ENCODE measurements around the gene IST1.

Gene IST1

DNA sequence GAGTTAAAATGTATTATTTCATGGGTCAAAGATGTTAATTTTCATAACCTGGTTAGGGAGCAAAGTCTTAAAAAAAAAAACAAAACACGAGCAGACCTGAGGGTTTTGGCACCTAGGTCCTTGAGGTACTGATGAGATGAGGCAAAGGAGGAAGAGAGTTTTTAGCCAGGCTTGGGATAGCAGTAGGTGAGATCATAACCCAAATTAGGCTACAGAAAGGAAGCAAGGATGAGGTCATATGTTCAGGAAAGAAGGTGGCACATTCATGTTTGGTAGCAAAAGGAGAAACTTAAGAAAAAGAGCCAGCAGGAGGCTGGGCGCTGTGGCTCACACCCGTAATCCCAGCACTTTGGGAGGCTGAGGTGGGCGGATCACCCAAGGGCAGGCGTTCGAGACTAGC lies 46.7 kb upstream of the IST1 start:
- TF ChIP-seq FOXM1 (IDR thresholded peaks at IDR 0.05; ENCODE audit: borderline replicate concordance, low read depth): no peak
- no peak for TF ChIP-seq CEBPB (IDR thresholded peaks at IDR 0.05)
- TF ChIP-seq CREB1 (IDR thresholded peaks at IDR 0.05; ENCODE audit: low read depth): no peak
- TF ChIP-seq YY1 (IDR thresholded peaks at IDR 0.05; ENCODE audit: low read depth): no peak
- TF ChIP-seq NFIC (IDR thresholded peaks at IDR 0.05): no peak
- TF ChIP-seq, protein P1, sequence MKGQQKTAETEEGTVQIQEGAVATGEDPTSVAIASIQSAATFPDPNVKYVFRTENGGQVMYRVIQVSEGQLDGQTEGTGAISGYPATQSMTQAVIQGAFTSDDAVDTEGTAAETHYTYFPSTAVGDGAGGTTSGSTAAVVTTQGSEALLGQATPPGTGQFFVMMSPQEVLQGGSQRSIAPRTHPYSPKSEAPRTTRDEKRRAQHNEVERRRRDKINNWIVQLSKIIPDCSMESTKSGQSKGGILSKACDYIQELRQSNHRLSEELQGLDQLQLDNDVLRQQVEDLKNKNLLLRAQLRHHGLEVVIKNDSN (IDR thresholded peaks at IDR 0.05): no peak
- TF ChIP-seq, protein P2, sequence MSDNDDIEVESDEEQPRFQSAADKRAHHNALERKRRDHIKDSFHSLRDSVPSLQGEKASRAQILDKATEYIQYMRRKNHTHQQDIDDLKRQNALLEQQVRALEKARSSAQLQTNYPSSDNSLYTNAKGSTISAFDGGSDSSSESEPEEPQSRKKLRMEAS (IDR thresholded peaks at IDR 0.05): no peak
- no peak for TF ChIP-seq ZBTB7A (IDR thresholded peaks at IDR 0.05; ENCODE audit: low read depth)
- no peak for TF ChIP-seq EP300 (IDR thresholded peaks at IDR 0.05; ENCODE audit: borderline replicate concordance)
- TF ChIP-seq TEAD4 (IDR thresholded peaks at IDR 0.05): no peak
- TF ChIP-seq EGR1 (IDR thresholded peaks at IDR 0.05): no peak
- TF ChIP-seq, protein P3, sequence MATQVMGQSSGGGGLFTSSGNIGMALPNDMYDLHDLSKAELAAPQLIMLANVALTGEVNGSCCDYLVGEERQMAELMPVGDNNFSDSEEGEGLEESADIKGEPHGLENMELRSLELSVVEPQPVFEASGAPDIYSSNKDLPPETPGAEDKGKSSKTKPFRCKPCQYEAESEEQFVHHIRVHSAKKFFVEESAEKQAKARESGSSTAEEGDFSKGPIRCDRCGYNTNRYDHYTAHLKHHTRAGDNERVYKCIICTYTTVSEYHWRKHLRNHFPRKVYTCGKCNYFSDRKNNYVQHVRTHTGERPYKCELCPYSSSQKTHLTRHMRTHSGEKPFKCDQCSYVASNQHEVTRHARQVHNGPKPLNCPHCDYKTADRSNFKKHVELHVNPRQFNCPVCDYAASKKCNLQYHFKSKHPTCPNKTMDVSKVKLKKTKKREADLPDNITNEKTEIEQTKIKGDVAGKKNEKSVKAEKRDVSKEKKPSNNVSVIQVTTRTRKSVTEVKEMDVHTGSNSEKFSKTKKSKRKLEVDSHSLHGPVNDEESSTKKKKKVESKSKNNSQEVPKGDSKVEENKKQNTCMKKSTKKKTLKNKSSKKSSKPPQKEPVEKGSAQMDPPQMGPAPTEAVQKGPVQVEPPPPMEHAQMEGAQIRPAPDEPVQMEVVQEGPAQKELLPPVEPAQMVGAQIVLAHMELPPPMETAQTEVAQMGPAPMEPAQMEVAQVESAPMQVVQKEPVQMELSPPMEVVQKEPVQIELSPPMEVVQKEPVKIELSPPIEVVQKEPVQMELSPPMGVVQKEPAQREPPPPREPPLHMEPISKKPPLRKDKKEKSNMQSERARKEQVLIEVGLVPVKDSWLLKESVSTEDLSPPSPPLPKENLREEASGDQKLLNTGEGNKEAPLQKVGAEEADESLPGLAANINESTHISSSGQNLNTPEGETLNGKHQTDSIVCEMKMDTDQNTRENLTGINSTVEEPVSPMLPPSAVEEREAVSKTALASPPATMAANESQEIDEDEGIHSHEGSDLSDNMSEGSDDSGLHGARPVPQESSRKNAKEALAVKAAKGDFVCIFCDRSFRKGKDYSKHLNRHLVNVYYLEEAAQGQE (IDR thresholded peaks at IDR 0.05; ENCODE audit: low read depth): no peak

DNA sequence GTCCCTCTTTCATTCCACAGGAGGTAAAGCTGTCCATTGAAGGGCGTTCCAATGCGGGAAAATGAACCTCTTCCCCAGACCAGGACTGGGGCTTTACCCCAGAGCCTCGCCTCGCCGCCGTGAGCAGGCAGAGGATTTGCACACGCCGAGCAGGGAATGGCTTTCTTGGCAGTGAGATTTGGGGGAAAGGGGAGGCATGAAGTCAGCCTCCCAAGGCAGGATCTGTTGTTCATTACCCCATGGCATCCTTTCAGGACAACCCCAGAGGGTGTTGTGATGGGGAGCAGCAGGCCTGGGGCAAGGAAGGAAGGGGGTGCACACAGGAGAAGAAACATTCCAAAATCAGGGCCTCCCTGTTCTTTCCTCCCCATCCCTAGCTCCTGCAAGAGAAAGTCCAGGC lies 43.6 kb upstream of the IST1 start:
- TF ChIP-seq TEAD4 (IDR thresholded peaks at IDR 0.05) (no peak), CEBPB (IDR thresholded peaks at IDR 0.05) (no peak)
- TF ChIP-seq, protein P2 (IDR thresholded peaks at IDR 0.05): no peak

DNA sequence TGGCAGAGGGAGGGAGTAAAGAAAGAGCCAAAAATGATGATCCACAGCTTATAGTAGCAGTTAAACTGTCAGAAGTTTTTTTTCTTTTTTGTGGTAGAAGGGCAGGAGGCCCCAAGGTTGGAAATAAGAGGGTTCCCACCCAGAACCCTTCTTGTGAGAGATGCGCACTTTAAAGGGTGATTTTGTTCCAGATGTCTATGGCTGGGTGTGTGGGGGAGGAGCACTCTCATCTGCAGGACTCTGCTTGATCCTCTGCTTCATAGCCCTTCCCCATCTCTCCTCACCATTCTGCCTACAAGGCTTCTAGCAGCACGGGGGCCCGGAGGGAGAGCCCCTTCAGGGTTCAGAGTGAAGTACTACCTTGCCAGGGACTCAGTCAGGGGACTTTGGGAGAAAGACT lies 43.2 kb upstream of the IST1 start:
- TF ChIP-seq NFIC (IDR thresholded peaks at IDR 0.05) (no peak), RAD21 (IDR thresholded peaks at IDR 0.05; ENCODE audit: low read depth) (no peak), TCF12 (IDR thresholded peaks at IDR 0.05; ENCODE audit: low read depth) (no peak), EP300 (IDR thresholded peaks at IDR 0.05; ENCODE audit: borderline replicate concordance) (no peak), TEAD4 (IDR thresholded peaks at IDR 0.05) (no peak), ZBTB7A (IDR thresholded peaks at IDR 0.05; ENCODE audit: low read depth) (no peak), YY1 (IDR thresholded peaks at IDR 0.05; ENCODE audit: low read depth) (no peak), CEBPB (IDR thresholded peaks at IDR 0.05) (no peak), TAF1 (IDR thresholded peaks at IDR 0.05; ENCODE audit: low read depth) (no peak), CREB1 (IDR thresholded peaks at IDR 0.05; ENCODE audit: low read depth) (no peak), FOXM1 (IDR thresholded peaks at IDR 0.05; ENCODE audit: borderline replicate concordance, low read depth) (no peak), EGR1 (IDR thresholded peaks at IDR 0.05) (no peak)
- TF ChIP-seq, protein P1 (IDR thresholded peaks at IDR 0.05): no peak
- TF ChIP-seq, protein P2 (IDR thresholded peaks at IDR 0.05): no peak
- TF ChIP-seq, protein P3 (IDR thresholded peaks at IDR 0.05; ENCODE audit: low read depth): no peak

DNA sequence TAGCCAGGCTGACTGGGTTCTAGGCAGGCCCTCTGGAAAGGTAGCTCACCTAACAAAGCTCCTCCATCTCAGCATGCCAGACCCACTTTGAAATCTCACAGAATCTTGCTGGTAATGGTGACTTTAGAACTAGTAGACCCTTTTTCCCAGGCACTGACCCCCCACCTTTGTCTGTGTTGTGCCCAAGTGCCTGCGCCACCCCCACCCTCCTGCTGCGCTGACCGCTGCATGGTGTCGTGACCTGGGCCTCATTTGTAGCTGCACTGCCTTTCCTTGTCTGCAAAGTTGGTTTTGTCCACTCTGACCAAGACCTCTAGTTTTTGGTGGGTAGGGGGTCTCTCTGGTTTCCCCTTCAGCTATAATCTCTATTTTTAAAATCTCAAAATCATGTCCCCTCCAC lies 42.8 kb upstream of the IST1 start:
- TF ChIP-seq CREB1 (IDR thresholded peaks at IDR 0.05; ENCODE audit: low read depth) (no peak), EGR1 (IDR thresholded peaks at IDR 0.05) (no peak), TAF1 (IDR thresholded peaks at IDR 0.05; ENCODE audit: low read depth) (no peak)
- TF ChIP-seq, protein P1 (IDR thresholded peaks at IDR 0.05): no peak

DNA sequence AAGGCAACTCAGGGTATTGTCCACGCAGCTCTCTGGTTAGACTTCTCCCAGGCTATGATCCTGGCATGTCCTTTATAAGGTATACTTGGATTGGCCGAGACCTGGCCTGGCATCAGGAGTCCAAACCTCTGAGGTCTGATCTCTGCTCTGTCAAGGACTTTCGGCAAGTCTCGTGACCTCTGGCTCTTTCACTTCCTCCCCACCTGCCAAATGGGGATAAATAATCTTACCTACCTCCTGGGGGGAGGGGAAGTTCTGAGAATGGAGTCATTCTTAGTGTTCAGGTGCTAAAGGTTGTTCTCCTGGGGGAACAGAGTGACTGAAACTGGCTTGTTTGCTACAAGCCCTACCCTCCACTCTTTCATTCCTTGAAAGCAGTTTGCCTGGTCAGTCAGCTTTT lies 41.9 kb upstream of the IST1 start:
- TF ChIP-seq TAF1 (IDR thresholded peaks at IDR 0.05; ENCODE audit: low read depth): no peak
- TF ChIP-seq TCF12 (IDR thresholded peaks at IDR 0.05; ENCODE audit: low read depth): no peak
- TF ChIP-seq EP300 (IDR thresholded peaks at IDR 0.05; ENCODE audit: borderline replicate concordance): no peak
- TF ChIP-seq YY1 (IDR thresholded peaks at IDR 0.05; ENCODE audit: low read depth): no peak
- TF ChIP-seq, protein P1 (IDR thresholded peaks at IDR 0.05): no peak
- TF ChIP-seq CEBPB (IDR thresholded peaks at IDR 0.05): no peak
- no peak for TF ChIP-seq CREB1 (IDR thresholded peaks at IDR 0.05; ENCODE audit: low read depth)
- TF ChIP-seq ZBTB7A (IDR thresholded peaks at IDR 0.05; ENCODE audit: low read depth): no peak
- TF ChIP-seq, protein P3 (IDR thresholded peaks at IDR 0.05; ENCODE audit: low read depth): no peak
- no peak for TF ChIP-seq RAD21 (IDR thresholded peaks at IDR 0.05; ENCODE audit: low read depth)
- TF ChIP-seq TEAD4 (IDR thresholded peaks at IDR 0.05): no peak
- TF ChIP-seq, protein P2 (IDR thresholded peaks at IDR 0.05): no peak
- no peak for TF ChIP-seq NFIC (IDR thresholded peaks at IDR 0.05)
- TF ChIP-seq EGR1 (IDR thresholded peaks at IDR 0.05): no peak
- TF ChIP-seq FOXM1 (IDR thresholded peaks at IDR 0.05; ENCODE audit: borderline replicate concordance, low read depth): no peak
